Choroid plexus epithelial cell (primary cell): ENCODE results near the gene BEGAIN.

Experiments
- DNase-seq: peaks from one replicate; pipeline ENCODE4 v3.0.0-alpha.2; 2010; ENCODE audit warnings: low read depth
- H3K4me3 ChIP-seq: 2 replicates; pipeline ENCODE4 v1.5.1; 2011; ENCODE audit warnings: low read depth, mild to moderate bottlenecking, control low read depth, low read length, moderate library complexity
- TF ChIP-seq, protein P1 (sequence below): conservative IDR thresholded peaks from 2 replicates; pipeline ENCODE4 v1.5.1; 2011; ENCODE audit warnings: low read depth, mild to moderate bottlenecking, control low read depth, inconsistent platforms, low read length, moderate library complexity

Gene BEGAIN

DNA sequence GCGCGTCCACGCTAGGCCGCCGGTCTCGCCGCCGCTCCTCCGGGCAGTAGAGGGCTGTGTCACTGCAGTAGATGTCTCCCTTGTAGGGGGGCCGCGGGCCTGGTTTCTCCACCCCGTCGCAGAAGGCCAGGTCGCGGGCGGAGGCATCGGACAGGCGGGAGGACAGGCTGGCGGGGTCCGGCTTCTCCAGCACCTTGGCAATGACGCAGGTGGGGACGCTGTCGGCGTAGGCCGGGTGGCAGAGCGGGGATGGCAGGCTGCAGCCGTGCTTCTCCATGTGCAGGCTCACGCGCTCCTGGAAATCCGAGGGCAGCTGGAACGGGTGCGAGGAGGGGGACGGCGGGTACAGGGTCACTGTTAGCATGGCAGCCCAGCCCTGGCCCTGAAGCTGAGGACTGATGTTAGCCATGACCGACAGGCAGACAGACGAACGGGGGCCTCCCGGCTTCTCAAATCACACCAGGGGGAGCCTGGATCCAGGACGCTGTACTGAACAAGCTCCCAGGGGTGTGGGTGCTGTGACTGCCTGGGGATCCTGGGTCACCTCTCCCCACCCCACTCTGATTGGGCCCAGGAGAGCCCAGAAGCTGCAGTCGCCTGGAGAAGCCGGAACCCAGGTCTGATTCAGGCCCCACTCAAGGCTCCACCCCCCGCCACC, 48.1 kb downstream of the BEGAIN start:
- H3K4me3 ChIP-seq, result no peak overlapping the region
- TF ChIP-seq, protein P1, sequence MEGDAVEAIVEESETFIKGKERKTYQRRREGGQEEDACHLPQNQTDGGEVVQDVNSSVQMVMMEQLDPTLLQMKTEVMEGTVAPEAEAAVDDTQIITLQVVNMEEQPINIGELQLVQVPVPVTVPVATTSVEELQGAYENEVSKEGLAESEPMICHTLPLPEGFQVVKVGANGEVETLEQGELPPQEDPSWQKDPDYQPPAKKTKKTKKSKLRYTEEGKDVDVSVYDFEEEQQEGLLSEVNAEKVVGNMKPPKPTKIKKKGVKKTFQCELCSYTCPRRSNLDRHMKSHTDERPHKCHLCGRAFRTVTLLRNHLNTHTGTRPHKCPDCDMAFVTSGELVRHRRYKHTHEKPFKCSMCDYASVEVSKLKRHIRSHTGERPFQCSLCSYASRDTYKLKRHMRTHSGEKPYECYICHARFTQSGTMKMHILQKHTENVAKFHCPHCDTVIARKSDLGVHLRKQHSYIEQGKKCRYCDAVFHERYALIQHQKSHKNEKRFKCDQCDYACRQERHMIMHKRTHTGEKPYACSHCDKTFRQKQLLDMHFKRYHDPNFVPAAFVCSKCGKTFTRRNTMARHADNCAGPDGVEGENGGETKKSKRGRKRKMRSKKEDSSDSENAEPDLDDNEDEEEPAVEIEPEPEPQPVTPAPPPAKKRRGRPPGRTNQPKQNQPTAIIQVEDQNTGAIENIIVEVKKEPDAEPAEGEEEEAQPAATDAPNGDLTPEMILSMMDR, result no peak
- no peak for DNase-seq

DNA sequence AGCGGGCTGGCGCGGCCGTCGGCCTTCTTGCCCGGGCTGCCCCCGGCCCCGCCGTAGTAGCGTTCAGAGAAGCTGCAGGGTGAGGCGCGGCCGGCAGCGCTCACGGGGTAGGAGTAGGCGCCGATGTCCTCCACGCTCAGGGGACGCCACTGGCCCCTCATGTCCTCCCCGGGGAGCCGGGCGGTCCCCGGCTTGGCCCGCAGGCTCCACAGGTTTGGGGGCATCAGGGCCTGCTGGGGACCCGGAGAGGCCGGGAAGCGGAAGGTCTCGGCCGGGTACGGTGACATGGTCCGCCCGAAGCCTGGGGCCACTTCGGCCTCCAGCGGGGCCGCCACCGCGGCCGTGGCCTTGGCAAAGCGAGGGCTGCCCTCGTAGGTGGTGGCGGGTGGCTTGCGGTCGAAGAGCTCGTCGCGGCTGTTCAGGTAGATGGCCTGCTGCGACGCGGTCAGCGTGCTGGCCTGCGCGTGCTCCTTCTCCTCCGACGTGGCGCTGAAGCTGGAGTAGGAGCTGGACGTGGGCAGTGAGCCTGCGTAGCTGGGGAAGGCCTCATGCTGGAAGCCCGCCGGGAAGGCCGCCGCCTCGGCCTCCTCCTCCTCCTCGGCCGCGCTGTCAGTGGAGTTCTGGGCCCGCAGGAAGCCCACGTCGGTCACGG, 48.7 kb downstream of the BEGAIN start:
- TF ChIP-seq, protein P1, result no peak
- DNase-seq, result no peak
- no peak overlapping the region for H3K4me3 ChIP-seq

DNA sequence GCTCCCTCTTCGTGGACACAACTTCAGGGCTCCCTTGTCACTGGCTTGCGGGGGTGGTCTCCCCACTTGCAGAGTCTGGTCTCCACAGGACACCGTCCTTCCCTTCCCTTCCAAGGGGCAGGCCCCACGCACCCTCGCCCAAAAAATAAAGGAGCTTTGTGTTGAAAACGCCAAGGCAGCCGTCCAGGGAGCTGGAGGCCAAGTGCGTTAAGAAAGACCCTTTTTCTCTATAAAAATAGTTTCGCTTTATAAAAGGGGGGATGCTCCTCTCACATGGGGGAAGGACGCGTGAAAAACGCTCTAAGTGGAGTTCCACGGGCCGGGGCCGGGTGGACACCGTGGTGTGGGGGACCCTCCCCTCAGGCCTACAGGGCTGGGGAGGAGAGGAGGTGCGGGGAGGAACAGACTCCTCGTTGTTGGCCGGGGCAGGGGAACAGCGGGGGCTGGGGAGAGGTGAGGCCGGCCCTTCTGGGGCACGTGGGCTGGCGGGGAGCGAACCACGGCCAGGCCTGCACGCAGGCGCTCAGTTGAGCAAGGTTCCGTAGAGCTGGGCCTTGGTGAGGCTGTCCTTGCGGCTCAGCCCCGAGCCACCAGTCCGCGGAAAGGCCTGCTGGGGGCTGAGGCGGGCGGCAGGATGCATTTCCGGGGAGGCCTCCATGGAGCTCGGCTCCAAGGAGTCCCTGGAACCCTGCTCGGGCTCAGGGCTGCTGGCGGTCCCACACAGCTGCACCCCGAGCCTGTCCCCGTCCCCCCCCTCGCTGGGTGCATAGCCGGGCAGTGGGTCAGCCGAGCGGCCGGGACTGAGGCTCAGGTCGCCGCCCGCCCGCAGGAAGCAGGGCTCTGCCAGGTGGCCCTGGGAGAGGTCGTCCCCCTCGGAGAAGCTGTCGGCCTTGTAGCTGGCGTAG, 49.5 kb downstream of the BEGAIN start:
- H3K4me3 ChIP-seq, result no peak overlapping the region
- no peak for DNase-seq
- TF ChIP-seq, protein P1, result no peak

GRCh38 chr14:100536721-100537445, 50.3 kb downstream of the BEGAIN start:
- DNase-seq, result no peak
- TF ChIP-seq, protein P1, result no peak
- H3K4me3 ChIP-seq, result no peak overlapping the region

- no peak for DNase-seq
- TF ChIP-seq, protein P1, result no peak
- no peak overlapping the region for H3K4me3 ChIP-seq
These were observed 51.1 kb downstream of the BEGAIN start for GRCh38 chr14:100536121-100536510.

- TF ChIP-seq, protein P1, result no peak
- H3K4me3 ChIP-seq, result no peak overlapping the region
- no peak for DNase-seq
These were observed 51.7 kb downstream of the BEGAIN start for GRCh38 chr14:100535287-100536120.
